DOHH2 (cell line): ENCODE results near the gene AP1AR.

Experiments
- H3F3A ChIP-seq: fragments of 200-600 bp; sonication (generic), shearing (Covaris generic); 2 replicates; pipeline ENCODE4 v1.6.0; 2016; ENCODE audit warnings: antibody characterized with exemption, mild to moderate bottlenecking; ENCODE audit not compliant: control insufficient read depth, insufficient read depth
- H3K27ac ChIP-seq: fragments of 200-600 bp; sonication (generic); 2 replicates; pipeline ENCODE4 v1.5.1; 2014; ENCODE audit warnings: low read depth, mild to moderate bottlenecking, low read length, moderate library complexity
- H3K27me3 ChIP-seq: fragments of 200-600 bp; sonication (generic); 2 replicates; pipeline ENCODE4 v1.6.1; 2014; ENCODE audit warnings: mild to moderate bottlenecking, low read length, mixed read lengths; ENCODE audit not compliant: control insufficient read depth
- H3K36me3 ChIP-seq: fragments of 200-600 bp; sonication (generic); 2 replicates; pipeline ENCODE4 v1.6.1; 2014; ENCODE audit warnings: mild to moderate bottlenecking, low read length, moderate library complexity, mixed read lengths; ENCODE audit not compliant: control insufficient read depth
- H3K4me1 ChIP-seq: fragments of 200-600 bp; sonication (generic); 2 replicates; pipeline ENCODE4 v1.6.1; 2014; ENCODE audit warnings: mild to moderate bottlenecking, low read length, mixed read lengths; ENCODE audit not compliant: control insufficient read depth
- H3K4me2 ChIP-seq: fragments of 200-600 bp; sonication (generic); 2 replicates; pipeline ENCODE4 v1.6.0; 2014; ENCODE audit warnings: mild to moderate bottlenecking, low read length, moderate library complexity
- H3K4me3 ChIP-seq: fragments of 200-600 bp; sonication (generic); 2 replicates; pipeline ENCODE4 v1.5.1; 2014; ENCODE audit warnings: mild to moderate bottlenecking, low read length, mixed read lengths
- H3K79me2 ChIP-seq: fragments of 200-600 bp; sonication (generic); 2 replicates; pipeline ENCODE4 v1.6.1; 2014; ENCODE audit warnings: mild to moderate bottlenecking, low read length, mixed read lengths; ENCODE audit not compliant: control insufficient read depth
- H3K9me2 ChIP-seq: fragments of 200-600 bp; sonication (generic); replicated peaks from 2 replicates; pipeline ENCODE4 v1.6.1; 2014; ENCODE audit warnings: mild to moderate bottlenecking, low read length, mixed read lengths; ENCODE audit not compliant: control insufficient read depth
- H3K9me3 ChIP-seq: fragments of 200-600 bp; sonication (generic); 2 replicates; pipeline ENCODE4 v1.6.1; 2014; ENCODE audit warnings: antibody characterized with exemption, low read length, mixed read lengths; ENCODE audit not compliant: control insufficient read depth, insufficient read depth
- H4K20me1 ChIP-seq: fragments of 200-600 bp; sonication (generic); 2 replicates; pipeline ENCODE4 v1.6.0; 2014; ENCODE audit warnings: low read depth, mild to moderate bottlenecking, antibody characterized with exemption, low read length, moderate library complexity; ENCODE audit not compliant: control insufficient read depth, insufficient read depth
- EZH2phosphoT487 ChIP-seq: fragments of 200-600 bp; sonication (generic); IDR thresholded peaks from 2 replicates; pipeline ENCODE4 v1.6.1; 2017; ENCODE audit warnings: borderline replicate concordance, mild to moderate bottlenecking, antibody characterized with exemption, low read length, moderate library complexity, mixed read lengths
- TF ChIP-seq, protein P1 (sequence below): fragments of 200-600 bp; sonication (generic); IDR thresholded peaks from one replicate; pipeline ENCODE4 v1.5.1; 2014; ENCODE audit warnings: antibody characterized with exemption, mild to moderate bottlenecking, low read depth, low read length; ENCODE audit not compliant: poor library complexity, severe bottlenecking

The AP1AR gene

GRCh38 chr4:112252234-112252633 lies 20.6 kb downstream of the AP1AR start:
- H3F3A ChIP-seq: no peaks in the 10 kb centered on the region
- no peak overlapping the region for H3K27ac ChIP-seq
- no peak overlapping the region for H3K4me3 ChIP-seq
- H3K27me3 ChIP-seq: no peaks in the 10 kb centered on the region
- no peaks in the 10 kb centered on the region for H4K20me1 ChIP-seq
- no peak overlapping the region for H3K4me2 ChIP-seq
- TF ChIP-seq, protein P1, sequence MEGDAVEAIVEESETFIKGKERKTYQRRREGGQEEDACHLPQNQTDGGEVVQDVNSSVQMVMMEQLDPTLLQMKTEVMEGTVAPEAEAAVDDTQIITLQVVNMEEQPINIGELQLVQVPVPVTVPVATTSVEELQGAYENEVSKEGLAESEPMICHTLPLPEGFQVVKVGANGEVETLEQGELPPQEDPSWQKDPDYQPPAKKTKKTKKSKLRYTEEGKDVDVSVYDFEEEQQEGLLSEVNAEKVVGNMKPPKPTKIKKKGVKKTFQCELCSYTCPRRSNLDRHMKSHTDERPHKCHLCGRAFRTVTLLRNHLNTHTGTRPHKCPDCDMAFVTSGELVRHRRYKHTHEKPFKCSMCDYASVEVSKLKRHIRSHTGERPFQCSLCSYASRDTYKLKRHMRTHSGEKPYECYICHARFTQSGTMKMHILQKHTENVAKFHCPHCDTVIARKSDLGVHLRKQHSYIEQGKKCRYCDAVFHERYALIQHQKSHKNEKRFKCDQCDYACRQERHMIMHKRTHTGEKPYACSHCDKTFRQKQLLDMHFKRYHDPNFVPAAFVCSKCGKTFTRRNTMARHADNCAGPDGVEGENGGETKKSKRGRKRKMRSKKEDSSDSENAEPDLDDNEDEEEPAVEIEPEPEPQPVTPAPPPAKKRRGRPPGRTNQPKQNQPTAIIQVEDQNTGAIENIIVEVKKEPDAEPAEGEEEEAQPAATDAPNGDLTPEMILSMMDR: no peak
- TF ChIP-seq EZH2phosphoT487: no peak
- peaks cover 13% of the 10 kb centered on the region for H3K36me3 ChIP-seq
- H3K9me3 ChIP-seq: no peaks in the 10 kb centered on the region
- H3K9me2 ChIP-seq: no peaks in the 10 kb centered on the region
- peaks cover 6% of the 10 kb centered on the region for H3K4me1 ChIP-seq
- peaks cover 19% of the 10 kb centered on the region for H3K79me2 ChIP-seq

GRCh38 chr4:112253382-112254000 lies 21.9 kb downstream of the AP1AR start:
- no peaks in the 10 kb centered on the region for H4K20me1 ChIP-seq
- H3F3A ChIP-seq: no peaks in the 10 kb centered on the region
- H3K36me3 ChIP-seq: peaks cover 17% of the 10 kb centered on the region
- no peak overlapping the region for H3K4me2 ChIP-seq
- no peak overlapping the region for H3K27ac ChIP-seq
- peaks cover 6% of the 10 kb centered on the region for H3K4me1 ChIP-seq
- H3K9me3 ChIP-seq: no peaks in the 10 kb centered on the region
- TF ChIP-seq EZH2phosphoT487: no peak
- TF ChIP-seq, protein P1: no peak
- H3K27me3 ChIP-seq: no peaks in the 10 kb centered on the region
- no peak overlapping the region for H3K4me3 ChIP-seq
- H3K9me2 ChIP-seq: no peaks in the 10 kb centered on the region
- H3K79me2 ChIP-seq: peaks cover 12% of the 10 kb centered on the region

DNA sequence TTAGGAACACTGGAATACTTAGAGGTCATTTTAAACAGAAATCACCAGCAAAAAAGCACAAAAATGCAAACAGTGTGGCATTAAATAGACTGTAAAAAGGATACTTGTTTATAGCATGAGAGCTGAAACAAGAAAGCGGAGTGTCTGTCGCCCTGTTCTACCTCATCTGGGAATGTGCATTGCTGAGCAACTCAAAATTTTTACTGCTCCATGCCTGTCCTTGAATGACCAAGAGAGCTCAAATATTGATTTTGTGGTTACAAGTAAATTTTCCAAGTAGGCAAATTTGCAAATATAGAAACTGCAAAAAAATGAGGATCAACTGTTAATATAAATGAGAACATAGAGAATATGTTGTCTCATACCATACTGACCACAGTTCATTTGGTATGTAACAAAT lies 25.5 kb downstream of the AP1AR start:
- Histone ChIP-seq H4K20me1 (no peaks in the 10 kb centered on the region), H3K79me2 (no peaks in the 10 kb centered on the region), H3K36me3 (peaks cover 23% of the 10 kb centered on the region), H3K9me2 (no peaks in the 10 kb centered on the region), H3K27ac (no peak overlapping the region), H3K27me3 (no peaks in the 10 kb centered on the region), H3F3A (no peaks in the 10 kb centered on the region), H3K4me1 (peaks cover 6% of the 10 kb centered on the region), H3K4me3 (no peak overlapping the region), H3K9me3 (no peaks in the 10 kb centered on the region), H3K4me2 (no peak overlapping the region)
- no peak for TF ChIP-seq EZH2phosphoT487
- TF ChIP-seq, protein P1: no peak
